Epithelial cell of proximal tubule (primary cell): ENCODE measurements around the gene IFIH1. TPM values are rescaled to one million over a fixed set of nuclear protein-coding genes. Genes with fewer than 3 reads are reported as not detected.
A peak's percentile ranks its signal among the peaks of the same experiment; 100 is the strongest.

Source experiments
- DNase-seq: peaks from one replicate; pipeline ENCODE4 v3.0.0-alpha.2; 2011; ENCODE audit warnings: low read depth
- H3K4me3 ChIP-seq: 2 replicates; pipeline ENCODE4 v1.5.1; 2011; ENCODE audit warnings: low read depth, mild to moderate bottlenecking, low read length
- CTCF ChIP-seq: conservative IDR thresholded peaks from 2 replicates; pipeline ENCODE4 v1.5.1; 2012; ENCODE audit warnings: low read depth, mild to moderate bottlenecking, low read length
- total RNA-seq: library from RNA; depleted of rRNA; stranded (reverse); fragments of >200 nt; gene quantifications from 2 replicates; pipeline ENCODE4 v1.2.3, GENCODE V29; 2015

IFIH1 gene
- total RNA-seq, 1 donor from 2014 or later = 4.8 TPM

DNA sequence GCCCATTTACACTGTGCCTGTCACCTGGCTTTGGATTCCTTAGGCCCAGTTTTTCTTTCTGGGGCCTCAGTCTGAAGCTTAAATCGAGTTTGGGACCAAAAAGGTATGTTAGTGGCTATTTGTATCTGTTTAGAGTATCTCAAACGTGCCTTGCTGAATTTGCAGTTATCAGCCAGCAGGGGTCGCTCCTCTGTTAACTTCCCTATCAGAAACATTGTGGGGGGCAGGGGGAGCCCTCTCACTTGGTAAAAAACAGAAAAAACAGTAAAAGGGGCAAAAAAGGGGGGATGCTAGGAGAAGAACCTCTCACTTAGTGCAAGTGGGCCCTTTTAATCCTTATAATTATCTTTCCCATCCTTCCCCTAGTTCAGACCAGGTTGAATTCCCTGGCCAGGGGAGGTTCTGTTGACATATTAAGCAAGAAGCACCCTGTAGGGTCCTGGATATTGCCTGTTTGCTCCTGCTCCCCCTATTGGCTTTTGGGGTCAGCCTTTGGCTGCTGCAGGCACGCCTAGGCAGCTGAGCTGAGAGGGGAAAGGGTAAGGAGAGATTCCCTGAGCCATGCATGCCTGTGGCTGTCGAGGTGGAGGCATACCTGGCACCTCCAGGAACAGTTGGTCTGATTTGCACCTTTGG is 8.8 kb upstream of the IFIH1 start:
- TF ChIP-seq CTCF = peak; percentile 66
- H3K4me3 ChIP-seq = no peak overlapping the region
- DNase-seq = no peak

GRCh38 chr2:162324953-162325352 is 6.5 kb upstream of the IFIH1 start:
- TF ChIP-seq CTCF = no peak
- DNase-seq = no peak
- H3K4me3 ChIP-seq = no peak overlapping the region

DNA sequence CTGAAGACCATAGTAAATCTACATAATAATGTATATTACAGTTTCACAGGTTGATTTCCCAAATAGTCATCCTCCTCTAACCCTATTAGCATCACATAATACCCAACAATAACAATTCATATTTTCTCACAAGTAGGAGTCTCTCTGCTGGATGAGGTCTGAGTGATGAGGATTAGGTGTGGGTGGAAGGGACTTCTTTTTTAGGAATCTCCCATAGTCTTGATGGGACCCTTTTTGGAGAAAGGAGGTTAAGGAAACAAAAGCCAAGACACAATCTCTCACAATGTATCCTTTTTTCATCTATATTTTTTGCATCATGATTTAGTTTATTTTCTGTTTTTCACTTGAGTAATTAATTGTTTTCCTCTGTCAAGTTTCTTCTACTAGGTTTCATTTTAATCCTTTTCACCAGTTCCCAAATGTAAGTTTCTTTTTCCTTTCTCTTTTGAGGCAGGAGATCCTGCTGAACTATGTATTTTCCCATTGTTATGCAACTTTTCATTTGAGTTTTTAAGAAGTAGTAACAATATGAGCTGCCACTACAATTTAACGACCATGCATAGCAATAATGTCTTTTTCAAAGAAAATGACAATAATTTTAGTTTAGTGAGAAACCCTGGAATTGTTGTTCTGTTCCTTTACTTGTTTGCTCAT is 2.5 kb upstream of the IFIH1 start:
- no peak for DNase-seq
- TF ChIP-seq CTCF = no peak
- no peak overlapping the region for H3K4me3 ChIP-seq

DNA sequence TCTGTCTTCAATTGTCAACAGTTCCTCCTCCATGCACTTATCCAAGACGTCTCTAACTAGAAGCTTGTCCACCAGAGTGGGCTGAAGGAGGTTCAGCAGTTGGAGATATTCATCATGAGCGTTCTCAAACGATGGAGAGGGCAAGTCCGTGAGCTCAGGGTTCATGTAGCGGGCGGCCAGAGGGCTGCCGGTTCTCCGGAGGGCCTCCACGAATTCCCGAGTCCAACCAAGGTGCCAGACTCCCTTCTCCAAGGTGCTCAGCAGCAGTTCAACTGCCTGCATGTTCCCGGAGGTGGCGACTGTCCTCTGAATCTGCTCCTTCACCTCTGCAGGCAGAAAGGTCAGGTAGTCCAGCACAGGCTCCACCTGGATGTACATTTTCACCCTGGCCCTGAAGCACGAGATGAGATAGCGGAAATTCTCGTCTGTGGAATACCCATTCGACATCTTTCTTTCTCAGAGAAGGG is 590 bp downstream of the IFIH1 start:
- peak overlapping the region; percentile 87 for H3K4me3 ChIP-seq
- DNase-seq = no peak
- no peak for TF ChIP-seq CTCF

GRCh38 chr2:162317058-162317742 is 1.3 kb downstream of the IFIH1 start:
- no peak for TF ChIP-seq CTCF
- DNase-seq = no peak
- peak overlapping the region; percentile 87 for H3K4me3 ChIP-seq

GRCh38 chr2:162316590-162316989 is 1.9 kb downstream of the IFIH1 start:
- H3K4me3 ChIP-seq = no peak overlapping the region
- TF ChIP-seq CTCF = no peak

GRCh38 chr2:162315938-162316337 is 2.5 kb downstream of the IFIH1 start:
- no peak overlapping the region for H3K4me3 ChIP-seq
- no peak for DNase-seq
- TF ChIP-seq CTCF = no peak

More at GRCh38 chr2:162316590-162316989, 1.9 kb downstream of the IFIH1 start:
- DNase-seq = no peak
